SK-N-SH treated with all-trans-retinoic acid at 6 μM for 48 hours (cell line): ENCODE data around the gene SLC52A3.
"Not testable (repeated sequence)": the region's sequence is repeated elsewhere in the genome, so short reads cannot be mapped to it uniquely, and the experiment has no call there.

ENCODE experiments used
- BACH2 ChIP-seq: fragments of 250-450 bp; sonication (Bioruptor Pico); IDR thresholded peaks from 2 replicates; pipeline ENCODE4 v1.9.0; 2021; ENCODE audit warnings: mild to moderate bottlenecking, borderline replicate concordance
- CREB5 ChIP-seq: fragments of 250-450 bp; sonication (Bioruptor Pico); IDR thresholded peaks from 2 replicates; pipeline ENCODE4 v1.5.1; 2020; ENCODE audit warnings: low read depth, mild to moderate bottlenecking, moderate library complexity
- SNAI2 ChIP-seq: fragments of 250-450 bp; sonication (Bioruptor Pico); IDR thresholded peaks from 2 replicates; pipeline ENCODE4 v1.5.0; 2020; ENCODE audit warnings: mild to moderate bottlenecking, moderate library complexity
- TOX ChIP-seq: fragments of 250-450 bp; sonication (Bioruptor Pico); IDR thresholded peaks from 2 replicates; pipeline ENCODE4 v1.8.0; 2021; ENCODE audit warnings: mild to moderate bottlenecking, moderate library complexity, borderline replicate concordance
- ZC3H10 ChIP-seq: fragments of 250-450 bp; sonication (Bioruptor Pico); IDR thresholded peaks from 2 replicates; pipeline ENCODE4 v1.5.1; 2021; ENCODE audit warnings: mild to moderate bottlenecking, moderate library complexity

DNA sequence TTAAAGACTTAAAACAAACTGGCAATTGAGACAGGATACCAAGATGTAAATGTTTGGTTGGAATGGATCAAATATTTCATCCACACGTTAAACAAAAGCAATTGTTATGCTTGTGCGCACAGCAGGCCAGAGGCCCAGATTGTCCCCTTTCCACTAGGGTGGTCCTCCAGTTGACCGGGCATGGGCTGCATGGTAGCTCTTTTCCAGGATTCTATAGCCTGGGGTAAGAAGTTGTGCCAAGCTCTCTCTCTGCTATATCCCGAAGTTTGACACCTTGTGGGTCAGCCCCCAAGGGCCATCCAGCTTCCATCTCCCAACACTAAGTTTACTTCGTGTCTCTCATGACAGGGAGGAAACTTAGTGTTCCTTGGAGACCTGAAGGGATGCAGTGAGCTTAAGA is 30.4 kb upstream of the SLC52A3 start:
- not testable (repeated sequence) for TF ChIP-seq SNAI2 (CRISPR knock-in tag); CREB5; TOX (CRISPR knock-in tag); ZC3H10 (CRISPR knock-in tag); BACH2 (CRISPR knock-in tag)
